ENCODE results near the gene TMEM87A. TPM values are rescaled to one million over a fixed set of nuclear protein-coding genes. Genes with fewer than 3 reads are reported as not detected.
A peak's percentile ranks its signal among the peaks of the same experiment; 100 is the strongest.

The TMEM87A gene
- total and polyA plus RNA-seq, 8 donors: 11.8 to 128 (median 31.2) TPM

GRCh38 chr15:42214600-42214999 is 58.6 kb downstream of the TMEM87A start:
- no peak for DNase-seq
- intact Hi-C loops (cut with DNase I; ENCODE audit: low total_unique reads): no loop called here
- Histone ChIP-seq H3K27me3 (no peaks in the 10 kb centered on the region), H3K4me1 (no peaks in the 10 kb centered on the region), H3K9me3 (no peaks in the 10 kb centered on the region), H3K4me3 (no peak overlapping the region), H3K27ac (no peak overlapping the region), H3K36me3 (peaks cover 41 to 97% (median 94%) of the 10 kb centered on the region in 4 donors)
- WGBS, 5 donors: 86 to 100% (median 91%) methylated on average over 1 of the region's 1 CpG
- TF ChIP-seq EP300 (IDR thresholded peaks at IDR 0.05): no peak
- TF ChIP-seq POLR2A (IDR thresholded peaks at IDR 0.05): no peak
- TF ChIP-seq POLR2AphosphoS5 (IDR thresholded peaks at IDR 0.05): no peak
- TF ChIP-seq CTCF (IDR thresholded peaks at IDR 0.05): no peak

GRCh38 chr15:42213511-42213910 is 59.7 kb downstream of the TMEM87A start:
- no peak for TF ChIP-seq POLR2A (IDR thresholded peaks at IDR 0.05)
- TF ChIP-seq CTCF (IDR thresholded peaks at IDR 0.05): no peak
- no peak for TF ChIP-seq POLR2AphosphoS5 (IDR thresholded peaks at IDR 0.05)
- no peak for TF ChIP-seq EP300 (IDR thresholded peaks at IDR 0.05)
- Histone ChIP-seq H3K27me3 (no peaks in the 10 kb centered on the region), H3K36me3 (peaks cover 30 to 87% (median 86%) of the 10 kb centered on the region in 4 donors), H3K9me3 (no peaks in the 10 kb centered on the region), H3K4me1 (peaks cover 0 to 3% (median 0%) of the 10 kb centered on the region in 4 donors), H3K27ac (no peak overlapping the region), H3K4me3 (no peak overlapping the region)
- intact Hi-C loops (cut with DNase I; ENCODE audit: low total_unique reads): no loop called here
- DNase-seq: no peak

GRCh38 chr15:42210696-42211095 is 62.5 kb downstream of the TMEM87A start:
- no peaks in the 10 kb centered on the region for H3K27me3 ChIP-seq
- peaks cover 11 to 59% (median 57%) of the 10 kb centered on the region in 4 donors for H3K36me3 ChIP-seq
- intact Hi-C loops (cut with DNase I; ENCODE audit: low total_unique reads): no loop called here
- no peak overlapping the region for H3K4me3 ChIP-seq
- peaks cover 10 to 23% (median 19%) of the 10 kb centered on the region in 4 donors for H3K4me1 ChIP-seq
- H3K9me3 ChIP-seq: no peaks in the 10 kb centered on the region
- no peak for DNase-seq
- 85 to 97% (median 91%) methylated on average over 4 of the region's 4 CpGs for WGBS, 5 donors
- H3K27ac ChIP-seq: no peak overlapping the region
- TF ChIP-seq CTCF (IDR thresholded peaks at IDR 0.05) (no peak), POLR2AphosphoS5 (IDR thresholded peaks at IDR 0.05) (no peak), POLR2A (IDR thresholded peaks at IDR 0.05) (no peak), EP300 (IDR thresholded peaks at IDR 0.05) (no peak)

GRCh38 chr15:42207674-42208579 is 65.3 kb downstream of the TMEM87A start, which contains the start of gene VPS39:
TSS of gene VPS39 (minus strand) at chr15:42208304. CDS start at chr15:42208153, 151 bp downstream.
- Histone ChIP-seq H3K9me3 (no peaks in the 10 kb centered on the region), H3K27ac (peak within 1 kb of the TSS; percentile 67 to 87 (median 85)), H3K27me3 (no peaks in the 10 kb centered on the region), H3K4me1 (peaks cover 10 to 41% (median 31%) of the 10 kb centered on the region in 4 donors), H3K36me3 (peaks cover 5 to 46% (median 37%) of the 10 kb centered on the region in 4 donors), H3K4me3 (peak within 1 kb of the TSS; percentile 70 to 96 (median 88))
- WGBS, 5 donors: 1 to 2% (median 1%) methylated on average over 38 to 45 of the region's 45 CpGs
- peak; percentile 85 to 97 for DNase-seq
- intact Hi-C loops (cut with DNase I; ENCODE audit: low total_unique reads): no loop called here
- no peak for TF ChIP-seq EP300 (IDR thresholded peaks at IDR 0.05)
- TF ChIP-seq POLR2AphosphoS5 (IDR thresholded peaks at IDR 0.05): peak in 2 of 3 donors; percentile 57 to 86
- TF ChIP-seq POLR2A (IDR thresholded peaks at IDR 0.05): peak in 1 of 4 donors; percentile 44

Data from stomach (tissue), 9 donors.